Stomach (tissue), 9 donors: ENCODE results near the gene ARHGAP11A. TPM values are rescaled to one million over a fixed set of nuclear protein-coding genes. Genes with fewer than 3 reads are reported as not detected.
A peak's percentile ranks its signal among the peaks of the same experiment; 100 is the strongest.

ENCODE experiments used
- DNase-seq, 2 donors: peaks; one replicate each; pipeline versions ENCODE4 v3.0.0 to v3.0.0-alpha.2; 2013 to 2019
- H3K27ac ChIP-seq, 5 donors: fragments of 200-600 bp in 4 of 5; sonication (generic) in 4 of 5; one replicate each; pipeline ENCODE4 v1.5.1; 2013 to 2019; ENCODE audit warnings: mild to moderate bottlenecking in 1 of 5, moderate library complexity in 1 of 5
- H3K27me3 ChIP-seq, 3 donors: fragments of 200-600 bp; sonication (generic); one replicate each; pipeline ENCODE4 v1.5.1; 2017 to 2019; ENCODE audit warnings: mixed run types in 1 of 3
- H3K36me3 ChIP-seq, 4 donors: fragments of 200-600 bp; sonication (generic); 1 replicate in 3 of 4; 2 replicates in 1 of 4; pipeline ENCODE4 v1.5.1; 2016 to 2019
- H3K4me1 ChIP-seq, 4 donors: fragments of 200-600 bp; sonication (generic); one replicate each; pipeline ENCODE4 v1.5.1; 2016 to 2019
- H3K4me3 ChIP-seq, 4 donors: fragments of 200-600 bp; sonication (generic) in 3 of 4; one replicate each; pipeline ENCODE4 v1.5.1; 2016 to 2019; ENCODE audit warnings: mild to moderate bottlenecking in 1 of 4
- H3K9me3 ChIP-seq, 4 donors: fragments of 200-600 bp; sonication (generic); one replicate each; pipeline ENCODE4 v1.5.1; 2016 to 2019
- EP300 ChIP-seq: sonication (generic); formaldehyde crosslinking; IDR thresholded peaks from one replicate; pipeline ENCODE4 v1.6.1; 2017; ENCODE audit warnings: antibody characterized with exemption
- POLR2A ChIP-seq, 4 donors: fragments of 450-650 bp; IDR thresholded peaks; one replicate each; pipeline ENCODE4 v1.6.1; 2016; ENCODE audit warnings: antibody characterized with exemption in 4 of 4, control low read depth in 2 of 4, mild to moderate bottlenecking in 1 of 4, moderate library complexity in 1 of 4
- POLR2AphosphoS5 ChIP-seq, 3 donors: sonication (generic); formaldehyde crosslinking; IDR thresholded peaks; one replicate each; pipeline ENCODE4 v1.6.1; 2016; ENCODE audit warnings: antibody characterized with exemption in 3 of 3
- WGBS, 5 donors: extraction: QIAGEN DNeasy Blood & Tissue Kit in 3 of 5; methylation state at CpG; one replicate each; pipeline versions ENCODE4 v1.1.5 to v1.1.7; 2013 to 2018; 5-methylcytosine and 5-hydroxymethylcytosine counted together
- intact Hi-C: fragments of 100-400 bp; cut with DNase I; formaldehyde crosslinking; loops from one replicate; pipeline ENCODE4 v1.15.1; 2023; ENCODE audit warnings: low total_unique reads
- polyA plus RNA-seq, 3 donors: library from polyadenylated mRNA; stranded (reverse); fragments of 200-250 nt; gene quantifications; one replicate each; pipeline ENCODE4 v1.2.3, GENCODE V29; 2013
- small RNA-seq, 4 donors: library from RNA; depleted of rRNA; stranded (forward); fragments of <200 nt; gene quantifications; one replicate each; pipeline ENCODE3, GENCODE V24; 2016
- total RNA-seq, 5 donors: library from RNA; depleted of rRNA; stranded (reverse); fragments of >200 nt; gene quantifications; one replicate each; pipeline versions ENCODE4 v1.1.0 to v1.2.3, GENCODE V29; 2014 to 2016
- TF ChIP-seq, protein P1 (sequence below), 7 experiments: fragments of 450-650 bp in 4 of 7; fragments of 200-600 bp in 3 of 7; sonication (generic) in 3 of 7; IDR thresholded peaks; one replicate each; pipeline ENCODE4 v1.5.1; 2016 to 2019; ENCODE audit warnings: antibody characterized with exemption in 7 of 7, control low read depth in 2 of 7, mild to moderate bottlenecking in 1 of 7
- donor health status: healthy with polysubstance abuse.
- donor health status: Bipolar disorder and iron deficiency.
- donor health status: healthy.

ARHGAP11A gene
- total and polyA plus RNA-seq, 8 donors: 2.2 to 13.9 (median 6.2) TPM

DNA sequence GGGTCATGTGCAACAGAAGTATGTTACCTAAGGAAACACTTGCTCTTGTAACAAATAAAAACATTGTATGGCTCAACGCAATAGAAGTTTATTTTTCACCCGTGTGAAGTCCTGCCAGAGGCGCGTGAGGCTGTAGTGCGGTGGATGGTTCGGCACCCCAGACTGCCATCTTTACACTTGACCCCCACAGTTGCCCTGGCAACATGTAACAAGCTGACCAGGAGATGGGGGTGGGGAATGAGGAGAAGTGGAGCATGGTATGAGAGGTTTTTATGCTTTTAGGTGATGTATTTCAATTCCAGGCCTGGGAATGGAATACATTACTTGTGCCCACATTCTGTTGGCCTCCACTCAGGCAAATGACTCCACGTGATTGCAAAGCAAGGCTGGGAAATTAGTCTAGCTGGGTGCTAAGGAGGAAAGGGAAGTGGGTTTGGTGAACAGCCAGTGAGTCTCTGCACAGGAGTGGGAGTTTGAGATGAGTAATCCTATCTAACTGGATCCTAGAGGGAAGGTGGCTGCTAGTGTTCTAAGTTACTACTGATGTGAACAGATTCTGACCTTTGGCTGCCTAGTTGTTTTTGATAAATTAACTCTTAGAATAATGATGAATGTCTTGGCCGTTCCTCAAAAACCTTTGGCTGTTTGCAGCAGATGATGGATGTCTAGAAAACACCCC, 68.7 kb downstream of the ARHGAP11A start:
- H3K27me3 ChIP-seq: no peaks in the 10 kb centered on the region
- no peak for DNase-seq
- no peak overlapping the region for H3K4me3 ChIP-seq
- TF ChIP-seq POLR2AphosphoS5 (IDR thresholded peaks at IDR 0.05): peak in 1 of 3 donors; percentile 24
- TF ChIP-seq EP300: no peak
- H3K9me3 ChIP-seq: no peaks in the 10 kb centered on the region
- H3K4me1 ChIP-seq: peaks cover 0 to 10% (median 4%) of the 10 kb centered on the region in 4 donors
- intact Hi-C loops: no loop called here
- WGBS, 5 donors: 81 to 86% (median 84%) methylated on average over 8 of the region's 8 CpGs
- no peaks in the 10 kb centered on the region for H3K36me3 ChIP-seq
- no peak overlapping the region for H3K27ac ChIP-seq

DNA sequence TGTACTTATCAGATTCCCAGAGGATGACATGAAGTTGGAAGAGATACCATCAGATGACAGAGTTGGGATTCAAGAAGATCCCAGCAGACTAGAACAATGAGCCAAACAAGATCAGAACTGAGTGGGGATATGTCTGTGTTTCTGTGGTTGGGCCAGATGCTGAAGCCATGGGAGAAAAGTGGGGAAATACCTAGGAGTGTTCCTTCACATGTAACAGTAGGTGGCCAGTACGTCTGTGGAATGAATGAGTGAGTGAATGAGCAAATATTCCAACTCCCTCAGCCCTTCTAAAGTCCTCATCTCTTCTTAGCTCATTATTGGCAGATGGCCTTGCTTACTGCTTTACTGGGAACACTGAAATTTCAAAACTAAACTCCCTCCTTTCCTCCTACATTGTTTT, 70.3 kb downstream of the ARHGAP11A start:
- peaks cover 0 to 10% (median 4%) of the 10 kb centered on the region in 4 donors for H3K4me1 ChIP-seq
- no peak overlapping the region for H3K4me3 ChIP-seq
- H3K36me3 ChIP-seq: no peaks in the 10 kb centered on the region
- peaks cover 0 to 4% (median 0%) of the 10 kb centered on the region in 3 donors for H3K27me3 ChIP-seq
- WGBS, 5 donors: 59 to 75% (median 68%) methylated on average over 1 of the region's 1 CpG
- H3K9me3 ChIP-seq: no peaks in the 10 kb centered on the region
- TF ChIP-seq POLR2AphosphoS5 (IDR thresholded peaks at IDR 0.05) (no peak), POLR2A (IDR thresholded peaks at IDR 0.05) (no peak), EP300 (no peak)
- TF ChIP-seq, protein P1, sequence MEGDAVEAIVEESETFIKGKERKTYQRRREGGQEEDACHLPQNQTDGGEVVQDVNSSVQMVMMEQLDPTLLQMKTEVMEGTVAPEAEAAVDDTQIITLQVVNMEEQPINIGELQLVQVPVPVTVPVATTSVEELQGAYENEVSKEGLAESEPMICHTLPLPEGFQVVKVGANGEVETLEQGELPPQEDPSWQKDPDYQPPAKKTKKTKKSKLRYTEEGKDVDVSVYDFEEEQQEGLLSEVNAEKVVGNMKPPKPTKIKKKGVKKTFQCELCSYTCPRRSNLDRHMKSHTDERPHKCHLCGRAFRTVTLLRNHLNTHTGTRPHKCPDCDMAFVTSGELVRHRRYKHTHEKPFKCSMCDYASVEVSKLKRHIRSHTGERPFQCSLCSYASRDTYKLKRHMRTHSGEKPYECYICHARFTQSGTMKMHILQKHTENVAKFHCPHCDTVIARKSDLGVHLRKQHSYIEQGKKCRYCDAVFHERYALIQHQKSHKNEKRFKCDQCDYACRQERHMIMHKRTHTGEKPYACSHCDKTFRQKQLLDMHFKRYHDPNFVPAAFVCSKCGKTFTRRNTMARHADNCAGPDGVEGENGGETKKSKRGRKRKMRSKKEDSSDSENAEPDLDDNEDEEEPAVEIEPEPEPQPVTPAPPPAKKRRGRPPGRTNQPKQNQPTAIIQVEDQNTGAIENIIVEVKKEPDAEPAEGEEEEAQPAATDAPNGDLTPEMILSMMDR (IDR thresholded peaks at IDR 0.05): no peak
- DNase-seq: no peak
- intact Hi-C loops: no loop called here
- H3K27ac ChIP-seq: no peak overlapping the region

DNA sequence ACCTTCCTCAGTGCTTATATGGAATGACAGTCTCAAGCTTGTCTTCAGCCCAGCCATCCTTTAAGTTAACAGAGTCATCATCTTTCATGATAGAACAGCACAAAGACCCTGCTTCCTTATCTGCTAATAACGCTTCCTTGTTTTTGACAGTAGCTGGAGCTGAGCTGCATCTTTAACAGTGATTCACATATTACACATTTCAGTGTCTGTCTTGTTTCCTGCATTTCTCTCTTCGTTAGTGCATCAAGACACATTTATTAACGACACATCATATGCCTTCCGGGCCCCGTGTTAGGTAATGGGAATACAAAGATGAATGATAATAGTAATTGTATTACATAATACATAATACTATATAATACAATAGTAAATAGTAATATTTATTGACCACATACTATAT, 72.3 kb downstream of the ARHGAP11A start:
- intact Hi-C loops: no loop called here
- 76 to 92% (median 80%) methylated on average over 5 of the region's 5 CpGs for WGBS, 5 donors

DNA sequence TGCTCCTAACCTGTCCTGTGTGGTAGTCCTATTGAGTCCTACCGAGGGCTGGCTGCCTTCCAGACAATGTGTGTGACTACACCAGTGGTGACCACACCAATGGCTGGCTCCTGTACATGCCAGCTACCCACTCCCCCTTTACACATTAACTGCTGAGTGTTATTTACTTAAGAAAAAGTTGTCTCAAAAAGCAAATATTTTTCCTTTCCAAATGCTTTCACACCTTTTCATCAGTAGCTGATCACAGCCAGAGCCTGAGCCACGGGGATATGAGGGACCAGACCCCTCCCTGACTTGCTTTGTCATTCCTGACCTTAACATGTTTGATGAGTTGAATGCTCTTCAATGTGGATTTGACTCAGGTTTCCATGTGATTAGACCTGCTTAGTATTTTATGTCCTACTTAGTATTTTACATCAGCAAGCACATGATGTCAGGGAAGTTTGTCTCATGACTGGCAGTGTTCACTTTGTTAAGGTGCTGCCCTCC, 72.9 kb downstream of the ARHGAP11A start:
- Histone ChIP-seq H3K36me3 (no peaks in the 10 kb centered on the region), H3K4me3 (no peak overlapping the region), H3K4me1 (no peaks in the 10 kb centered on the region), H3K27me3 (peaks cover 0 to 4% (median 0%) of the 10 kb centered on the region in 3 donors), H3K27ac (no peak overlapping the region), H3K9me3 (no peaks in the 10 kb centered on the region)
- 24 to 40% (median 32%) methylated on average over 2 of the region's 2 CpGs for WGBS, 5 donors
- TF ChIP-seq, protein P1 (IDR thresholded peaks at IDR 0.05): no peak
- TF ChIP-seq POLR2A (IDR thresholded peaks at IDR 0.05): no peak
- no peak for TF ChIP-seq POLR2AphosphoS5 (IDR thresholded peaks at IDR 0.05)
- TF ChIP-seq EP300: no peak
- peak; percentile 74 to 83 for DNase-seq
- intact Hi-C loops: no loop called here

More for the DNA sequence above, 72.3 kb downstream of the ARHGAP11A start:
- no peaks in the 10 kb centered on the region for H3K9me3 ChIP-seq
- H3K4me3 ChIP-seq: no peak overlapping the region
- peaks cover 0 to 5% (median 1%) of the 10 kb centered on the region in 4 donors for H3K4me1 ChIP-seq
- TF ChIP-seq, protein P1 (IDR thresholded peaks at IDR 0.05): no peak
- TF ChIP-seq POLR2AphosphoS5 (IDR thresholded peaks at IDR 0.05) (no peak), EP300 (no peak), POLR2A (IDR thresholded peaks at IDR 0.05) (no peak)
- no peak overlapping the region for H3K27ac ChIP-seq
- no peaks in the 10 kb centered on the region for H3K36me3 ChIP-seq
- peaks cover 0 to 4% (median 0%) of the 10 kb centered on the region in 3 donors for H3K27me3 ChIP-seq
- DNase-seq: no peak

Small RNA genes within 50 kb of the gene (small RNA-seq; reads per million reads assigned to genes)
- 0 reads per million in 4 donors for gene RN7SL286P

Other genes starting within 250 kb of the ARHGAP11A start
- not detected for gene GOLGA8K, start 212.2 kb upstream of the ARHGAP11A start, total RNA-seq
- under 1 TPM; 0.08 to 0.61 (median 0.37) TPM for gene GOLGA8K, start 212.2 kb upstream of the ARHGAP11A start, polyA plus RNA-seq
- 1 to 10 TPM in 1 of 5 donors, not detected in 4; 1.7 TPM for gene GOLGA8O, start 159.9 kb upstream of the ARHGAP11A start, total RNA-seq
- under 1 TPM; 0.08 to 0.76 (median 0.37) TPM for gene GOLGA8O, start 159.9 kb upstream of the ARHGAP11A start, polyA plus RNA-seq
- 10 to 100 TPM in 1 of 5 donors, 1 to 10 TPM in 4; 2.0 to 17.8 (median 4.9) TPM for gene GOLGA8N, start 22.0 kb upstream of the ARHGAP11A start, total RNA-seq
- gene GOLGA8N, start 22.0 kb upstream of the ARHGAP11A start, polyA plus RNA-seq: 1 to 10 TPM; 1.4 to 5.1 (median 1.8) TPM
- 10 to 100 TPM in 1 of 5 donors, 1 to 10 TPM in 1, not detected in 3; 2.9 to 16.5 TPM for gene SCG5, start 26.2 kb downstream of the ARHGAP11A start, total RNA-seq
- 1 to 10 TPM; 1.4 to 7.3 (median 3.9) TPM for gene SCG5, start 26.2 kb downstream of the ARHGAP11A start, polyA plus RNA-seq
- gene GREM1, start 102.5 kb downstream of the ARHGAP11A start, total RNA-seq: 10 to 100 TPM in 3 of 5 donors, 1 to 10 TPM in 2; 5.3 to 50.0 (median 13.0) TPM
- gene GREM1, start 102.5 kb downstream of the ARHGAP11A start, polyA plus RNA-seq: 10 to 100 TPM in 2 of 3 donors, 1 to 10 TPM in 1; 4.0 to 22.2 (median 14.6) TPM